NCI-H128 (cell line): ENCODE results near the gene SWT1.

Experiments used
- DNase-seq: peaks from one replicate; lab custom pipeline; 2025; ENCODE audit not compliant: unreplicated experiment; lab: John Stamatoyannopoulos, UW

Gene SWT1

GRCh38 chr1:185287451-185287850 is 130.5 kb downstream of the SWT1 start:
- DNase-seq = no peak

GRCh38 chr1:185288435-185288834 is 131.5 kb downstream of the SWT1 start:
- DNase-seq = no peak

- DNase-seq = no peak
Observed at GRCh38 chr1:185289880-185290279, 132.9 kb downstream of the SWT1 start.

GRCh38 chr1:185291159-185291558 is 134.2 kb downstream of the SWT1 start:
- no peak for DNase-seq

GRCh38 chr1:185291652-185292051 is 134.7 kb downstream of the SWT1 start:
- DNase-seq = no peak

GRCh38 chr1:185292237-185292636 is 135.3 kb downstream of the SWT1 start:
- no peak for DNase-seq

- DNase-seq = no peak
Observed at GRCh38 chr1:185293967-185294542, 137.1 kb downstream of the SWT1 start.

- no peak for DNase-seq
Observed at GRCh38 chr1:185295091-185295490, 138.1 kb downstream of the SWT1 start.

- DNase-seq = no peak
Observed at GRCh38 chr1:185297982-185298381, 141.0 kb downstream of the SWT1 start.

- DNase-seq = no peak
Observed at GRCh38 chr1:185300152-185300551, 143.2 kb downstream of the SWT1 start.

- DNase-seq = no peak
Observed at GRCh38 chr1:185305419-185305818, 148.5 kb downstream of the SWT1 start.

- DNase-seq = no peak
Observed at GRCh38 chr1:185308126-185308525, 151.2 kb downstream of the SWT1 start.

- DNase-seq = no peak
Observed at GRCh38 chr1:185309566-185309965, 152.6 kb downstream of the SWT1 start.

GRCh38 chr1:185311589-185312225 is 154.7 kb downstream of the SWT1 start:
- no peak for DNase-seq

GRCh38 chr1:185312361-185313138 is 155.6 kb downstream of the SWT1 start:
- no peak for DNase-seq

GRCh38 chr1:185314411-185314810 is 157.4 kb downstream of the SWT1 start:
- DNase-seq = no peak

- DNase-seq = no peak
Observed at GRCh38 chr1:185315445-185316071, 158.6 kb downstream of the SWT1 start.

GRCh38 chr1:185316163-185317033 is 159.4 kb downstream of the SWT1 start:
- DNase-seq = peak; percentile 69

GRCh38 chr1:185317034-185317885 is 160.3 kb downstream of the SWT1 start, which contains the start of gene IVNS1ABP:
Gene IVNS1ABP (minus strand): TSS chr1:185317243. CDS start chr1:185309493, 7,750 bp downstream.
- peak; percentile 98 for DNase-seq

GRCh38 chr1:185317886-185318310 is 160.9 kb downstream of the SWT1 start:
- peak; percentile 43 for DNase-seq
